Measurements from ENCODE around the gene MAP9.
"Not testable (repeated sequence)": the region's sequence is repeated elsewhere in the genome, so short reads cannot be mapped to it uniquely, and the experiment has no call there.

Gene MAP9

GRCh38 chr4:155339999-155340398 is 36.8 kb downstream of the MAP9 start:
- DNase-seq: no peak

- DNase-seq: no peak
Measured at GRCh38 chr4:155339588-155339987, 37.2 kb downstream of the MAP9 start.

GRCh38 chr4:155338196-155338595 is 38.6 kb downstream of the MAP9 start:
- DNase-seq: no peak

- no peak for DNase-seq
Measured at GRCh38 chr4:155336242-155336641, 40.5 kb downstream of the MAP9 start.

DNA sequence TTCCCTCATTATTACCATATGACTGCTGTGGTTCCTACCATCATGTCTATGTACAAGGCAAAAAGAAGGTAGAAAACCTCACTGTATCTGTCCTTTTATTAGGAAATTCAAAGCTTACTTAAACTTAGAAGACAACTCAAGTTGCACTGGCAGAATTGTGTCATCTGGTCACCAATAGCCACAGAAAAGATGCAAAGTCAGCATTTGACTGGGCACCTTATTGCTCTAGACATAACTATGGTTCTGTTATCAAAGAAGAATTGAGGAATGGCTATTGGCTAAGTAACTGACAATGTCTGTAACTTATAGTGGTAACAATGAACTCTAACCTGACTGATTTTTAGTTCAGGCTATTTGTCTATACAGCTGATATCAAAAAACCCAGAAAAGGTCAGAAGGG is 45.3 kb downstream of the MAP9 start:
- DNase-seq: no peak

DNA sequence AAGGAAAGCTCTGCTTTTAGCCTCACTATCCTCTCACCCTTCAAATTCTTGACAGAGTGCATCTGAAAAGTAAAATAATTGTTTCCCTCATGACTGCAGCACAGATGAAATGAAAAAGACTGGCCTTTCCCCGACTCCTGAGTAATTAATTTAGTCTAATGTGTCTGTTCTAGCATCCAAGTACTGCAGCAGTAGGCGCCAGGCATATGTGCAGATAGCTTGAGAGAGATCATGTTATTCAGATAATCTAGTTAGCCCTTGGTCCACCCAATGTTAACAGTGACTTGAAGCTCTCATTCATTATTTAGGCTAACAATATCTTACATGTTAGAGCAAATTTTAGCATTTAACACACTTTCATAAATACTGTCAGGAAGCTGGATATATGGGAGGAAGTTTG is 54.0 kb downstream of the MAP9 start:
- DNase-seq: no peak

DNA sequence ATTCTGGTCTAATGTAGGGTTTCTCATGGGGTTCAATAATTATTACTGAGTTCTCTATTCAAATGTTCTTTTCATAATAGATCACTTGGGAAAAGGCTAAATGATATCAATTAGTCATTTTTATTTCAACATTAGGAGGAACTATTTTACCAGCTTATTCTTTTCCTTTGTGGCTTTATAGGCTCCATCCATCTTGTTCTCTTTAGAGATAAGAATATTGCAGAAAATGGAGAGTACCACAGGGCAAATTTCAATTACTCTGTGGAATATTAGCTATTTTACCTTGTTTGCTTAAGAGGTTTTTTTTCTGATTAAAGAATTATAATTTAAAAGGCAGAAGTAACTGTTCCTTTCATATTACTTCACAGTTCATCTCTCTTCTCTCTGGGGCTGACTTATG is 55.8 kb downstream of the MAP9 start:
- DNase-seq: no peak

GRCh38 chr4:155319516-155319915 is 57.2 kb downstream of the MAP9 start:
- no peak for DNase-seq

DNA sequence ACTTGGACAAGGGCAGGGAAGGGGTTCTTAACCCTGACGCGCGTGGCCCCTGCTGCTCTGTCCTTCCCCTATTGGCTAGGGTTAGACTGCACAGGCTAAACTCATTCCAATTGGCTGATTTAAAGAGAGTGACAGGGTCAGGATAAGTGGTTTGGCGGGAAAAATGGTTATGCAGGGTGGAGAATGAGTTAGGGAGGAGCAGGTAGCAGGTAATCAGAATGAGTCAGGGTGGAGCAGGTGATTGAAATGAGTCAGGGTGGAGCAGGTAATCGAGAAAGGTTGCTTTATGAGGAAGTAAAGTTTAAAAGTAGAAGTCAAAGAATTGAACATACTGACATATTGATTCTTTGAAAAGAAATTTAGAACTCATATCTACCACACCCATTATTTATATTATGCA is 64.7 kb downstream of the MAP9 start:
- not testable (repeated sequence) for DNase-seq

DNA sequence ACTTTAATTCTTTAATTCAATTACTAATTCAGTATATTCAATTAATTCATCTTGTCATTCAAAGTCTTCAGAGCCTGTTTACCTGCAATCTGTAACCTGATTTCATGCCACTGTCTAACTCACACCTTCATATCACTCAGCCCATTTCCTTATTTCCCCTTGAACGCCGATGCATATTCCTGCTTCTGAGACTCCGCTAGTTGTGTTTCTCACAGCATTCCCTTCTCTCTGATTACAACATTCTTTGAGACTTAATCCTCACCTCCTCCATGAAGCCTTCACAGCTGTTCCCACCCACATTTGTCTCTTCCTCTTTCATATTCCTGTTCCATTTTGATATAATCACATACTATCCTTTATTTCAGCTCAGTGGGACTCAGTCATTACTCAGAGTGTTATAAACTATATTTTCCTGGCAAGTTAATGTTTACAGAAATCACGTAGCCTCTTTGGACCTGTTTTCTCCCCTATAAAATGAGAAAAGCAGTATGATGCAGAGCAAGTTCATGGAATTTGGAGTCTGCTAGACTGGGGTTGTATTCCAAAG is 69.0 kb downstream of the MAP9 start:
- no peak for DNase-seq

GRCh38 chr4:155305619-155306018 is 71.1 kb downstream of the MAP9 start:
- DNase-seq: no peak

DNA sequence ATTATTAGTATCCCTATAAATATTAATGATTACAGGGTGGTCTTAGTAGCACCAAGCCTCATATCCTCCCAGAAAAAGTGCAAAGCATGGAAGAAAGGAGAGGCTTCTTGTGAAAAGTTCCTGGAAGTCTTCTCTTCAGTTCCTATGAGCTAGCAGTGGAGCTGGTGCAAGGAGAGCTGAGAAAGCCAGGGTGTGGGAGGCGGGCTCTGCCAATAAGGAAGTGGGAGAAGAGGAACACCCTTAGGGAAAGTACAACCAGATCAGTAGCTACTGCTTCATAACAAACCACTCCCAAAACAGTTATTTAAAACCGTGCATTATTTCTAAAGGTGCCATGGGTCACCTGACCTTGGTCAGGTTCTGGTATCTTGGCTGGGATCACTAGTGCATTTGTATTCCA is 72.4 kb downstream of the MAP9 start:
- no peak for DNase-seq

DNA sequence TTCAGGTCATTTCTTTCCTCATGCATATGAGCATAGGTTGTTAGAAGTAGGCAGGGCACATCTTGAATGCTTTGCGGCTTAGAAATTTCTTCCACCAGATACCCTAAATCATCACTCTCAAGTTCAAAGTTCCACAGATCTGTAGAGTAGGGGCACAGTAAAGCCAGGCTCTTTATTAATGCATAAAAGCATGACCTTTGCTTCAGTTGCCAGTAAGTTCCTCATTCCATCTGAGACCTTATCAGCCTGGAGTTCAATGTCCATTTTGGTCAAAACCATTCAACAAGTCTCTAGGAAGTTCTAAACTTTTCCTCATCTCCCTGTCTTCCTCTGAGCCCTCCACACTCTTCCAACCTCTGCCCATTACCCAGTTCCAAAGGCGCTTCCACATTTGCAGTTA is 77.7 kb downstream of the MAP9 start:
- DNase-seq: no peak
